Measurements from ENCODE around the gene OSBP2. TPM values are rescaled to one million over a fixed set of nuclear protein-coding genes. Genes with fewer than 3 reads are reported as not detected.
"Not testable (repeated sequence)": the region's sequence is repeated elsewhere in the genome, so short reads cannot be mapped to it uniquely, and the experiment has no call there.

The OSBP2 gene
- total RNA-seq, 4 donors from 2014 or later, result 3.7 to 8.7 (median 4.7) TPM

GRCh38 chr22:30774566-30774965 is 79.9 kb downstream of the OSBP2 start:
- DNase-seq, result no peak
- TF ChIP-seq CTCF (IDR thresholded peaks at IDR 0.05) (no peak), POLR2A (IDR thresholded peaks at IDR 0.05) (no peak)
- no peaks in the 10 kb centered on the region for H3K9me3 ChIP-seq
- no peaks in the 10 kb centered on the region for H3K27me3 ChIP-seq
- H3K36me3 ChIP-seq, result no peaks in the 10 kb centered on the region
- no peak overlapping the region for H3K27ac ChIP-seq
- no peaks in the 10 kb centered on the region for H3K4me1 ChIP-seq
- H3K4me3 ChIP-seq, result no peak overlapping the region

GRCh38 chr22:30776476-30776875 is 81.8 kb downstream of the OSBP2 start:
- H3K9me3 ChIP-seq, result no peaks in the 10 kb centered on the region
- DNase-seq, result no peak
- H3K27ac ChIP-seq, result no peak overlapping the region
- no peaks in the 10 kb centered on the region for H3K27me3 ChIP-seq
- H3K36me3 ChIP-seq, result no peaks in the 10 kb centered on the region
- H3K4me1 ChIP-seq, result no peaks in the 10 kb centered on the region
- no peak for TF ChIP-seq CTCF (IDR thresholded peaks at IDR 0.05)
- no peak for TF ChIP-seq POLR2A (IDR thresholded peaks at IDR 0.05)
- H3K4me3 ChIP-seq, result no peak overlapping the region

- H3K27ac ChIP-seq, DNase-seq, H3K27me3 ChIP-seq, H3K4me3 ChIP-seq, H3K36me3 ChIP-seq, H3K9me3 ChIP-seq, H3K4me1 ChIP-seq: not testable (repeated sequence)
Measured at GRCh38 chr22:30777146-30777545, 82.5 kb downstream of the OSBP2 start.

GRCh38 chr22:30777587-30777986 is 82.9 kb downstream of the OSBP2 start:
- no peak for DNase-seq
- Histone ChIP-seq H3K4me1 (no peaks in the 10 kb centered on the region), H3K9me3 (no peaks in the 10 kb centered on the region), H3K27me3 (no peaks in the 10 kb centered on the region), H3K36me3 (no peaks in the 10 kb centered on the region), H3K4me3 (no peak overlapping the region), H3K27ac (no peak overlapping the region)
- TF ChIP-seq POLR2A (IDR thresholded peaks at IDR 0.05) (no peak), CTCF (IDR thresholded peaks at IDR 0.05) (no peak)

- DNase-seq, result no peak
Measured at GRCh38 chr22:30778261-30778660, 83.6 kb downstream of the OSBP2 start.

GRCh38 chr22:30780026-30780425 is 85.4 kb downstream of the OSBP2 start:
- H3K27ac ChIP-seq, result no peak overlapping the region
- H3K36me3 ChIP-seq, result no peaks in the 10 kb centered on the region
- no peaks in the 10 kb centered on the region for H3K4me1 ChIP-seq
- H3K27me3 ChIP-seq, result no peaks in the 10 kb centered on the region
- no peak for TF ChIP-seq POLR2A (IDR thresholded peaks at IDR 0.05)
- TF ChIP-seq CTCF (IDR thresholded peaks at IDR 0.05), result no peak
- no peak overlapping the region for H3K4me3 ChIP-seq
- no peaks in the 10 kb centered on the region for H3K9me3 ChIP-seq
- DNase-seq, result no peak

More at GRCh38 chr22:30778261-30778660, 83.6 kb downstream of the OSBP2 start:
- Histone ChIP-seq H3K9me3 (no peaks in the 10 kb centered on the region), H3K4me3 (no peak overlapping the region), H3K36me3 (no peaks in the 10 kb centered on the region), H3K27me3 (no peaks in the 10 kb centered on the region), H3K4me1 (no peaks in the 10 kb centered on the region), H3K27ac (no peak overlapping the region)
- TF ChIP-seq POLR2A (IDR thresholded peaks at IDR 0.05) (no peak), CTCF (IDR thresholded peaks at IDR 0.05) (no peak)
